Kidney tubule cell (primary cell): Measurements from ENCODE around the gene KCNK18.

Experiments used
- DNase-seq: peaks from one replicate; pipeline ENCODE4 v3.0.0-alpha.2; 2018; ENCODE audit warnings: low spot score

The KCNK18 gene

GRCh38 chr10:117253908-117254307 is 56.6 kb downstream of the KCNK18 start:
- DNase-seq: no peak

GRCh38 chr10:117254338-117254737 is 57.0 kb downstream of the KCNK18 start:
- DNase-seq: no peak

GRCh38 chr10:117254774-117255735 is 57.8 kb downstream of the KCNK18 start:
- DNase-seq: no peak

- no peak for DNase-seq
Observed at GRCh38 chr10:117255835-117256460, 58.7 kb downstream of the KCNK18 start.

- DNase-seq: no peak
Observed at GRCh38 chr10:117256910-117257309, 59.6 kb downstream of the KCNK18 start.

GRCh38 chr10:117257721-117258120 is 60.4 kb downstream of the KCNK18 start:
- DNase-seq: no peak

GRCh38 chr10:117259279-117259678 is 62.0 kb downstream of the KCNK18 start:
- no peak for DNase-seq
